ENCODE data around the gene ZNF652. TPM values are rescaled to one million over a fixed set of nuclear protein-coding genes. Genes with fewer than 3 reads are reported as not detected.

Gene ZNF652
- total RNA-seq, 5 donors from 2014 or later (not counting 1 experiment from before 2014, with no cell fraction given), result 51.0 to 61.0 (median 57.1) TPM

DNA sequence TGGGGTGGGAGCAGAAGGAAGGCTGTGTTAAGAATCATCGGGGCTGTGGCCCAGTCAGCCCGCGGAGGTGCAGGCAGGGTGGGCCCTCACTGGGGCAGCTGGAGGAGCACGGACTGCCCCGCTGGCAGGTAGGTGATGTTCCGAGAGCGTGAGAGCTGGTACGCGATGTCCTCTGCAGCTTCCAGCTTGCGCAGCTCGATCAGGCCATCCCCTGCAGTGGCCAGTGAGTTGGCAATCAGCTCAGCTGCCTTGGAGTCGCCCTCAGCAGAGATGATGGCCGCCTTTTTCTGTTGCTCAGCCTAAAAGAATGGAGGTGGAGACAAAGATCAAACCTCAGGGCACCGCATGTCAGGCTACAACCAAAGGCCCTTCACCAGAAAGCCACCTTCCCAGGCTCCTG, 42.9 kb upstream of the ZNF652 start:
- 92% methylated on average over 13 of the region's 14 CpGs for WGBS (ENCODE audit: insufficient coverage)
- H3K4me3 Mint-ChIP-seq, result no peak overlapping the region
- H3K9me3 Mint-ChIP-seq, result no peaks in the 10 kb centered on the region
- Histone ChIP-seq H3K9me3 (no peaks in the 10 kb centered on the region), H3K27me3 (replicated peaks in 1 of 2; ENCODE audit: control insufficient read depth in 2 of 2, extremely low read depth in 1 of 2, insufficient read depth in 2 of 2, low read length in 1 of 2) (no peaks in the 10 kb centered on the region), H3K27ac (ENCODE audit: low read length) (peak overlapping the region; percentile 52), H3K36me3 (ENCODE audit: control insufficient read depth in 2 of 2, extremely low read depth in 1 of 2, insufficient read depth in 1 of 2, low read length in 1 of 2) (peaks cover 17 to 64% of the 10 kb centered on the region in 2 donors), H3K4me3 (ENCODE audit: control insufficient read depth in 1 of 2, extremely low read depth in 1 of 2, low read length in 1 of 2) (no peak overlapping the region), H3K4me1 (ENCODE audit: control insufficient read depth in 1 of 2, extremely low read depth in 1 of 2, insufficient read depth in 2 of 2, low read length in 2 of 2) (peaks cover 3 to 48% of the 10 kb centered on the region in 2 experiments)
- H3K4me1 Mint-ChIP-seq, result peaks cover 28 to 38% (median 28%) of the 10 kb centered on the region in 3 donors
- no peak for DNase-seq
- POLR2A ChIA-PET, result no interaction called here
- no peak for ATAC-seq (replicated peaks in 1 of 4)
- H3K36me3 Mint-ChIP-seq, result peaks cover 65% of the 10 kb centered on the region
- H3K27me3 Mint-ChIP-seq, result no peaks in the 10 kb centered on the region
- peak overlapping the region in 1 of 2 donors; percentile 78 for H3K27ac Mint-ChIP-seq
- CTCF ChIA-PET, result no interaction called here

GRCh38 chr17:49404361-49404760, 42.3 kb upstream of the ZNF652 start:
- Histone ChIP-seq H3K36me3 (ENCODE audit: control insufficient read depth in 2 of 2, extremely low read depth in 1 of 2, insufficient read depth in 1 of 2, low read length in 1 of 2) (peaks cover 17 to 59% of the 10 kb centered on the region in 2 donors), H3K4me1 (ENCODE audit: control insufficient read depth in 1 of 2, extremely low read depth in 1 of 2, insufficient read depth in 2 of 2, low read length in 2 of 2) (peaks cover 3 to 48% of the 10 kb centered on the region in 2 experiments), H3K4me3 (ENCODE audit: control insufficient read depth in 1 of 2, extremely low read depth in 1 of 2, low read length in 1 of 2) (no peak overlapping the region), H3K27me3 (replicated peaks in 1 of 2; ENCODE audit: control insufficient read depth in 2 of 2, extremely low read depth in 1 of 2, insufficient read depth in 2 of 2, low read length in 1 of 2) (no peaks in the 10 kb centered on the region), H3K27ac (ENCODE audit: low read length) (peak overlapping the region; percentile 52), H3K9me3 (no peaks in the 10 kb centered on the region)
- ATAC-seq (replicated peaks in 1 of 4), result peak in 3 of 4 experiments; percentile 44 to 58 (median 57)
- Mint-ChIP-seq H3K27ac (peak overlapping the region; percentile 78 to 79), H3K36me3 (peaks cover 65% of the 10 kb centered on the region), H3K4me1 (peaks cover 28 to 38% (median 28%) of the 10 kb centered on the region in 3 donors), H3K27me3 (no peaks in the 10 kb centered on the region), H3K9me3 (no peaks in the 10 kb centered on the region), H3K4me3 (peak overlapping the region in 1 of 3 donors; percentile 45)
- POLR2A ChIA-PET, result no interaction called here
- 28% methylated on average over 6 of the region's 12 CpGs for WGBS (ENCODE audit: insufficient coverage)
- CTCF ChIA-PET, result no interaction called here
- peak in 21 of 35 experiments; percentile 13 to 57 (median 37) for DNase-seq

GRCh38 chr17:49403514-49404289, 41.7 kb upstream of the ZNF652 start:
- peaks cover 59% of the 10 kb centered on the region for H3K36me3 Mint-ChIP-seq
- H3K9me3 Mint-ChIP-seq, result no peaks in the 10 kb centered on the region
- no peaks in the 10 kb centered on the region for H3K27me3 Mint-ChIP-seq
- Histone ChIP-seq H3K27me3 (replicated peaks in 1 of 2; ENCODE audit: control insufficient read depth in 2 of 2, extremely low read depth in 1 of 2, insufficient read depth in 2 of 2, low read length in 1 of 2) (no peaks in the 10 kb centered on the region), H3K4me1 (ENCODE audit: control insufficient read depth in 1 of 2, extremely low read depth in 1 of 2, insufficient read depth in 2 of 2, low read length in 2 of 2) (peaks cover 3 to 48% of the 10 kb centered on the region in 2 experiments), H3K4me3 (ENCODE audit: control insufficient read depth in 1 of 2, extremely low read depth in 1 of 2, low read length in 1 of 2) (no peak overlapping the region), H3K36me3 (ENCODE audit: control insufficient read depth in 2 of 2, extremely low read depth in 1 of 2, insufficient read depth in 1 of 2, low read length in 1 of 2) (peaks cover 17 to 53% of the 10 kb centered on the region in 2 donors), H3K27ac (ENCODE audit: low read length) (peak overlapping the region; percentile 52), H3K9me3 (no peaks in the 10 kb centered on the region)
- ATAC-seq (replicated peaks in 1 of 4) (peak in 1 of 4 experiments; percentile 28), DNase-seq (peak in 6 of 35 experiments; percentile 12 to 55 (median 33))
- CTCF ChIA-PET, result no interaction called here
- peak overlapping the region in 1 of 3 donors; percentile 45 for H3K4me3 Mint-ChIP-seq
- H3K4me1 Mint-ChIP-seq, result peaks cover 27 to 37% (median 28%) of the 10 kb centered on the region in 3 donors
- POLR2A ChIA-PET, result no interaction called here
- peak overlapping the region; percentile 78 to 79 for H3K27ac Mint-ChIP-seq
- 46% methylated on average over 4 of the region's 10 CpGs for WGBS (ENCODE audit: insufficient coverage)

GRCh38 chr17:49402706-49403105, 40.7 kb upstream of the ZNF652 start:
- Histone ChIP-seq H3K4me1 (ENCODE audit: control insufficient read depth in 1 of 2, extremely low read depth in 1 of 2, insufficient read depth in 2 of 2, low read length in 2 of 2) (peaks cover 3 to 38% of the 10 kb centered on the region in 2 experiments), H3K9me3 (no peaks in the 10 kb centered on the region), H3K4me3 (ENCODE audit: control insufficient read depth in 1 of 2, extremely low read depth in 1 of 2, low read length in 1 of 2) (no peak overlapping the region), H3K27me3 (replicated peaks in 1 of 2; ENCODE audit: control insufficient read depth in 2 of 2, extremely low read depth in 1 of 2, insufficient read depth in 2 of 2, low read length in 1 of 2) (no peaks in the 10 kb centered on the region), H3K27ac (ENCODE audit: low read length) (peak overlapping the region; percentile 52), H3K36me3 (ENCODE audit: control insufficient read depth in 2 of 2, extremely low read depth in 1 of 2, insufficient read depth in 1 of 2, low read length in 1 of 2) (peaks cover 17 to 45% of the 10 kb centered on the region in 2 donors)
- Mint-ChIP-seq H3K27ac (peak overlapping the region in 1 of 2 donors; percentile 41), H3K4me3 (no peak overlapping the region), H3K27me3 (no peaks in the 10 kb centered on the region), H3K4me1 (peaks cover 17 to 27% (median 18%) of the 10 kb centered on the region in 3 donors), H3K9me3 (no peaks in the 10 kb centered on the region), H3K36me3 (peaks cover 50% of the 10 kb centered on the region)
- no peak for ATAC-seq (replicated peaks in 1 of 4)
- WGBS (ENCODE audit: insufficient coverage), result 100% methylated on average over 3 of the region's 6 CpGs
- CTCF ChIA-PET, result interaction anchor here in 1 of 2 donors (0.7 kb wide), 1 partner anchor 51 kb away, joined by 3 read pairs; no protein-coding TSS in a partner anchor
- POLR2A ChIA-PET, result interaction anchor here in 1 of 2 donors (0.6 kb wide), 1 partner anchor 121 kb away, joined by 6 read pairs; no protein-coding TSS in a partner anchor
- DNase-seq, result no peak

- CTCF ChIA-PET, result no interaction called here
- ATAC-seq (replicated peaks in 1 of 4), result no peak
Observed at GRCh38 chr17:49401971-49402611, 40.0 kb upstream of the ZNF652 start.

DNA sequence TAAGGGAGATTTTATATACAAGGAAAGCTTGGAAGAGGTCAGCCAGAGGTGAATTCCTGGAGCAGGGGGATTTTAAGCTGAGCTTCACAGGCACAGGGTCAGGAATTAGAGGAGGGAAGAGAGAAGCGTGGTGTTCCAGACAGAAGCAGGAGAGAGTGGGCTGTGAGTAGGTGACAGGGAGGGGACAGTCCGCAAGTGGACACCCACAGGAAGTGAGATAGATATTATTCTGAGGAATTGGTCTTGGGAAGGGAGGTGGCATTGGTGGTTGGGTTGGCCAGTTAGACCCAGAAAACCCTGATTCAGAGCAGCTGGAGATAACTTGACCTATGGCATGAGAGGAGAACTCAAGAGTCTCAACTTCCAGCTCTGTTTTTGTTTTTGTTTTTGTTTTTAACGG, 37.9 kb upstream of the ZNF652 start:
- no peaks in the 10 kb centered on the region for H3K9me3 ChIP-seq
- Mint-ChIP-seq H3K9me3 (no peaks in the 10 kb centered on the region), H3K4me1 (peaks cover 16 to 21% (median 18%) of the 10 kb centered on the region in 3 donors), H3K4me3 (no peak overlapping the region), H3K36me3 (peaks cover 31% of the 10 kb centered on the region), H3K27ac (no peak overlapping the region), H3K27me3 (no peaks in the 10 kb centered on the region)
- no peak overlapping the region for H3K4me3 ChIP-seq (ENCODE audit: control insufficient read depth in 1 of 2, extremely low read depth in 1 of 2, low read length in 1 of 2)
- ChIA-PET POLR2A (interaction anchor here (0.6 kb wide), 2 partner anchors 65 to 129 kb away, joined by 4 to 5 read pairs; no protein-coding TSS in a partner anchor), CTCF (interaction anchor here in 1 of 2 donors (0.7 to 1.6 kb wide), 3 partner anchors 11 to 84 kb away, joined by 3 to 5 read pairs (median 3); no protein-coding TSS in a partner anchor)
- peaks cover 4 to 19% of the 10 kb centered on the region in 2 donors for H3K36me3 ChIP-seq (ENCODE audit: control insufficient read depth in 2 of 2, extremely low read depth in 1 of 2, insufficient read depth in 1 of 2, low read length in 1 of 2)
- no peak for ATAC-seq (replicated peaks in 1 of 4)
- DNase-seq, result no peak
- peaks cover 3 to 33% of the 10 kb centered on the region in 2 experiments for H3K4me1 ChIP-seq (ENCODE audit: control insufficient read depth in 1 of 2, extremely low read depth in 1 of 2, insufficient read depth in 2 of 2, low read length in 2 of 2)
- H3K27me3 ChIP-seq (replicated peaks in 1 of 2; ENCODE audit: control insufficient read depth in 2 of 2, extremely low read depth in 1 of 2, insufficient read depth in 2 of 2, low read length in 1 of 2), result no peaks in the 10 kb centered on the region
- no peak overlapping the region for H3K27ac ChIP-seq (ENCODE audit: low read length)
- WGBS (ENCODE audit: insufficient coverage), result 94% methylated on average over 2 of the region's 3 CpGs

More at GRCh38 chr17:49401971-49402611, 40.0 kb upstream of the ZNF652 start:
- Mint-ChIP-seq H3K9me3 (no peaks in the 10 kb centered on the region), H3K36me3 (peaks cover 47% of the 10 kb centered on the region), H3K27me3 (no peaks in the 10 kb centered on the region), H3K4me1 (peaks cover 16 to 26% (median 17%) of the 10 kb centered on the region in 3 donors), H3K27ac (peak overlapping the region in 1 of 2 donors; percentile 11), H3K4me3 (no peak overlapping the region)
- DNase-seq, result no peak
- 86% methylated on average over 3 of the region's 6 CpGs for WGBS (ENCODE audit: insufficient coverage)
- Histone ChIP-seq H3K9me3 (no peaks in the 10 kb centered on the region), H3K36me3 (ENCODE audit: control insufficient read depth in 2 of 2, extremely low read depth in 1 of 2, insufficient read depth in 1 of 2, low read length in 1 of 2) (peaks cover 17 to 40% of the 10 kb centered on the region in 2 donors), H3K27me3 (replicated peaks in 1 of 2; ENCODE audit: control insufficient read depth in 2 of 2, extremely low read depth in 1 of 2, insufficient read depth in 2 of 2, low read length in 1 of 2) (no peaks in the 10 kb centered on the region), H3K4me1 (ENCODE audit: control insufficient read depth in 1 of 2, extremely low read depth in 1 of 2, insufficient read depth in 2 of 2, low read length in 2 of 2) (peaks cover 3 to 38% of the 10 kb centered on the region in 2 experiments), H3K27ac (ENCODE audit: low read length) (no peak overlapping the region), H3K4me3 (ENCODE audit: control insufficient read depth in 1 of 2, extremely low read depth in 1 of 2, low read length in 1 of 2) (no peak overlapping the region)
- POLR2A ChIA-PET, result interaction anchor here in 1 of 2 donors (0.6 kb wide), 1 partner anchor 120 kb away, joined by 6 read pairs; no protein-coding TSS in a partner anchor

Data from T-cell (primary cell).